Neural crest cell (in vitro differentiated cells): ENCODE measurements around the gene SMAD7. TPM values are rescaled to one million over a fixed set of nuclear protein-coding genes. Genes with fewer than 3 reads are reported as not detected.

Experiments
- DNase-seq: peaks from one replicate; pipeline ENCODE4 v3.0.0; 2021; ENCODE audit warnings: low read depth, mixed read lengths, low spot score
- H3K27ac Mint-ChIP-seq: one replicate; pipeline ENCODE4 v1.8.0; 2021; ENCODE audit warnings: mild to moderate bottlenecking, mixed read lengths; ENCODE audit not compliant: unreplicated experiment
- H3K27me3 Mint-ChIP-seq: 2 replicates; pipeline ENCODE4 v1.8.0; 2021; ENCODE audit warnings: low read depth, mild to moderate bottlenecking, mixed read lengths
- H3K36me3 Mint-ChIP-seq: 2 replicates; pipeline ENCODE4 v1.8.0; 2021; ENCODE audit warnings: low read depth, mild to moderate bottlenecking, mixed read lengths
- H3K4me1 Mint-ChIP-seq: 2 replicates; pipeline ENCODE4 v1.8.0; 2021; ENCODE audit warnings: mixed read lengths
- H3K4me3 Mint-ChIP-seq: one replicate; pipeline ENCODE4 v1.8.0; 2021; ENCODE audit warnings: mild to moderate bottlenecking, mixed read lengths
- H3K9me3 Mint-ChIP-seq: 2 replicates; pipeline ENCODE4 v1.8.0; 2021; ENCODE audit warnings: mixed read lengths
- total RNA-seq: library from RNA; stranded (reverse); gene quantifications from 2 replicates; pipeline ENCODE4 v1.2.1, GENCODE V29; 2021
- TF ChIP-seq, protein P1 (sequence below): fragments of 200-600 bp; sonication (generic); conservative IDR thresholded peaks from 2 replicates; pipeline ENCODE4 v1.5.0; 2021; ENCODE audit warnings: antibody characterized with exemption, mild to moderate bottlenecking

The SMAD7 gene
- total RNA-seq, 1 donor from 2014 or later: 2.0 TPM

GRCh38 chr18:48943736-48944527 lies 6.8 kb downstream of the SMAD7 start:
- Mint-ChIP-seq H3K36me3 (no peaks in the 10 kb centered on the region), H3K27me3 (peaks cover 45% of the 10 kb centered on the region), H3K9me3 (no peaks in the 10 kb centered on the region), H3K4me3 (no peak overlapping the region), H3K27ac (no peak overlapping the region), H3K4me1 (peaks cover 47% of the 10 kb centered on the region)
- TF ChIP-seq, protein P1, sequence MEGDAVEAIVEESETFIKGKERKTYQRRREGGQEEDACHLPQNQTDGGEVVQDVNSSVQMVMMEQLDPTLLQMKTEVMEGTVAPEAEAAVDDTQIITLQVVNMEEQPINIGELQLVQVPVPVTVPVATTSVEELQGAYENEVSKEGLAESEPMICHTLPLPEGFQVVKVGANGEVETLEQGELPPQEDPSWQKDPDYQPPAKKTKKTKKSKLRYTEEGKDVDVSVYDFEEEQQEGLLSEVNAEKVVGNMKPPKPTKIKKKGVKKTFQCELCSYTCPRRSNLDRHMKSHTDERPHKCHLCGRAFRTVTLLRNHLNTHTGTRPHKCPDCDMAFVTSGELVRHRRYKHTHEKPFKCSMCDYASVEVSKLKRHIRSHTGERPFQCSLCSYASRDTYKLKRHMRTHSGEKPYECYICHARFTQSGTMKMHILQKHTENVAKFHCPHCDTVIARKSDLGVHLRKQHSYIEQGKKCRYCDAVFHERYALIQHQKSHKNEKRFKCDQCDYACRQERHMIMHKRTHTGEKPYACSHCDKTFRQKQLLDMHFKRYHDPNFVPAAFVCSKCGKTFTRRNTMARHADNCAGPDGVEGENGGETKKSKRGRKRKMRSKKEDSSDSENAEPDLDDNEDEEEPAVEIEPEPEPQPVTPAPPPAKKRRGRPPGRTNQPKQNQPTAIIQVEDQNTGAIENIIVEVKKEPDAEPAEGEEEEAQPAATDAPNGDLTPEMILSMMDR: no peak
- DNase-seq: no peak

- Mint-ChIP-seq H3K27ac (no peak overlapping the region), H3K27me3 (peaks cover 41% of the 10 kb centered on the region), H3K9me3 (no peaks in the 10 kb centered on the region), H3K4me3 (no peak overlapping the region), H3K4me1 (peaks cover 48% of the 10 kb centered on the region), H3K36me3 (no peaks in the 10 kb centered on the region)
- TF ChIP-seq, protein P1: no peak
- DNase-seq: no peak
These were observed 7.4 kb downstream of the SMAD7 start for GRCh38 chr18:48943333-48943732.

GRCh38 chr18:48942554-48943261 lies 8.1 kb downstream of the SMAD7 start:
- H3K9me3 Mint-ChIP-seq: no peaks in the 10 kb centered on the region
- TF ChIP-seq, protein P1: no peak
- no peak overlapping the region for H3K4me3 Mint-ChIP-seq
- H3K27me3 Mint-ChIP-seq: peaks cover 34% of the 10 kb centered on the region
- H3K27ac Mint-ChIP-seq: no peak overlapping the region
- H3K36me3 Mint-ChIP-seq: no peaks in the 10 kb centered on the region
- DNase-seq: no peak
- peaks cover 48% of the 10 kb centered on the region for H3K4me1 Mint-ChIP-seq

DNA sequence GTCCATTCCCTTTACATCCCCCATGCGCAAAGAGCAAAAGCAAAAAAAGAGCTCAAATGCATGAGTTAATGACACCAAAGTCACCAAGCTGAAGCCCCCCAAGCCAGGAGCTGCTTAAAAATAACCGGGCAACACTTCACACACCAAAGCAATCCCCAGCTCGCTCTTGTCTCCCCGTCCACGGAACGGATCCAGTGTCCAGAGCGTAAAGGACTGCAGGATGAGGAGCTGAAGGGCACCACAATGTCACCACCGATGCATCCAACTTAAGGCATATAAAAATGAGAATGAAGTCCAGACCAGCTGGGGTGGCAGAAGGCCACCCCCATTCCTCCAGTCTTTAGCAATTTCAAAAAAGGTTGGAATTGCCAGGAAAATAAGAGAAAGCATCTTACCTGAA lies 8.7 kb downstream of the SMAD7 start:
- Mint-ChIP-seq H3K36me3 (no peaks in the 10 kb centered on the region), H3K4me1 (peaks cover 48% of the 10 kb centered on the region), H3K4me3 (no peak overlapping the region), H3K27ac (no peak overlapping the region), H3K9me3 (no peaks in the 10 kb centered on the region), H3K27me3 (peaks cover 28% of the 10 kb centered on the region)
- TF ChIP-seq, protein P1: no peak
- no peak for DNase-seq

- TF ChIP-seq, protein P1: no peak
- H3K4me3 Mint-ChIP-seq: no peak overlapping the region
- no peaks in the 10 kb centered on the region for H3K36me3 Mint-ChIP-seq
These were observed 9.1 kb downstream of the SMAD7 start for GRCh38 chr18:48941672-48942071.

More at GRCh38 chr18:48941672-48942071, 9.1 kb downstream of the SMAD7 start:
- Mint-ChIP-seq H3K9me3 (no peaks in the 10 kb centered on the region), H3K4me1 (peaks cover 46% of the 10 kb centered on the region), H3K27me3 (peaks cover 24% of the 10 kb centered on the region), H3K27ac (no peak overlapping the region)
- DNase-seq: no peak
